ENCODE data around the gene TAF11. TPM values are rescaled to one million over a fixed set of nuclear protein-coding genes. Genes with fewer than 3 reads are reported as not detected.

The TAF11 gene
- total RNA-seq = 13.2 and 14.2 TPM in 2 replicates

GRCh38 chr6:34887753-34888513, at the start of gene TAF11:
TAF11 (minus strand) TSS chr6:34888042; CDS start chr6:34887957, 85 bp downstream.

GRCh38 chr6:34888874-34889555, 1.2 kb upstream of the TAF11 start, which contains the start of gene ANKS1A:
ANKS1A (plus strand) TSS chr6:34889255; CDS start chr6:34889403, 148 bp downstream.

Other genes with a start within 250 kb of the TAF11 start
- 28.9 and 37.9 TPM in 2 replicates for gene ILRUN, start 191.3 kb downstream of the TAF11 start, total RNA-seq
- gene SNRPC, start 130.5 kb downstream of the TAF11 start, total RNA-seq = 45.6 and 51.5 TPM in 2 replicates
- 3.6 and 5.7 TPM in 2 replicates for gene BLTP3A, start 96.0 kb downstream of the TAF11 start, total RNA-seq
- gene ANKS1A, start 1.2 kb upstream of the TAF11 start, total RNA-seq = 4.8 and 6.1 TPM in 2 replicates

All from smooth muscle cell of bladder (primary cell).